GM19467 (cell line): ENCODE results near the gene CYP26B1.

Experiments used
- ATAC-seq: cut with Tn5 transposase; IDR thresholded peaks from one replicate; pipeline ENCODE4 v1.9.1; 2021; ENCODE audit warnings: mild to moderate bottlenecking, moderate library complexity; ENCODE audit not compliant: unreplicated experiment

The CYP26B1 gene

GRCh38 chr2:72130659-72131360 is 16.9 kb downstream of the CYP26B1 start:
- ATAC-seq, result no peak

GRCh38 chr2:72129681-72130340 is 17.9 kb downstream of the CYP26B1 start:
- no peak for ATAC-seq

- ATAC-seq, result no peak
Observed at GRCh38 chr2:72128843-72129227, 18.8 kb downstream of the CYP26B1 start.

DNA sequence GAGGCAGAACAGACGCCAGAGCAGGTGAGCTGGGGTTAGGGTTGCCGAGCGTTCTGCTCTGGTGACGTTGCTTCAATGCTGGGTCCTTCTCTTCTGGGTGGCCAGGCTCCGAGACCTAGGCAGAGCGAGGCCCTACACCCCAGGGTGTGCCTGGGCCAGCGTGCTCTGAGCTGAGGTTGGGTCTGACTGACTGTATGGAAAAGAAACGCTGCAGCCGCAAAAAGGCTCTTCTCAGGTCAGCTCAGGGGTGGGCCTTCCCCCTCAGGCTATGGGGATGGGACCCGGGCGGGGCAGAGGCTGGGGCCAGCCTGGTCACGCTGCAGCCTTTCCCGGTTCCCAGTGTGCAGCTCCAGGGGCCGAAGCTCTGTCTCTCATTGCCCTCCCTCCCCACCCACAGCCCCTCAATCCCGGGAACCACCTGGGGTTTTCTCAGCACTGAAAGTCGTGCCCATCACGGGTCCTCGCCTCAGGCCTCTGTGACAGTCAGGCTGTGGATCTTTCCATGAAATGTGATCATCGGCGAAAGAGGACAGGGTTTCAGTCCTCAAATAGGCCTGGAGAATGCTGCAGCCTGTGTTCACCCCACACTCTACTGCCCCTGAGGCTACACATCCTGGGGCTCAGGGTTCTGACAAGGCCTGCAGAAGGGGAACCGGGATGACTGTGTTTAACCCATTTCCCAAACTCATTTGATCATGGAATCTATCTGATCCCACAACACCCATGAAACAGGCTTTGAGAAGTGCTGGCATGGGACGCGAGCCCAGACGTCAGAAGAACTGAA is 19.4 kb downstream of the CYP26B1 start:
- ATAC-seq, result no peak

- no peak for ATAC-seq
Observed at GRCh38 chr2:72127401-72128058, 20.1 kb downstream of the CYP26B1 start.

DNA sequence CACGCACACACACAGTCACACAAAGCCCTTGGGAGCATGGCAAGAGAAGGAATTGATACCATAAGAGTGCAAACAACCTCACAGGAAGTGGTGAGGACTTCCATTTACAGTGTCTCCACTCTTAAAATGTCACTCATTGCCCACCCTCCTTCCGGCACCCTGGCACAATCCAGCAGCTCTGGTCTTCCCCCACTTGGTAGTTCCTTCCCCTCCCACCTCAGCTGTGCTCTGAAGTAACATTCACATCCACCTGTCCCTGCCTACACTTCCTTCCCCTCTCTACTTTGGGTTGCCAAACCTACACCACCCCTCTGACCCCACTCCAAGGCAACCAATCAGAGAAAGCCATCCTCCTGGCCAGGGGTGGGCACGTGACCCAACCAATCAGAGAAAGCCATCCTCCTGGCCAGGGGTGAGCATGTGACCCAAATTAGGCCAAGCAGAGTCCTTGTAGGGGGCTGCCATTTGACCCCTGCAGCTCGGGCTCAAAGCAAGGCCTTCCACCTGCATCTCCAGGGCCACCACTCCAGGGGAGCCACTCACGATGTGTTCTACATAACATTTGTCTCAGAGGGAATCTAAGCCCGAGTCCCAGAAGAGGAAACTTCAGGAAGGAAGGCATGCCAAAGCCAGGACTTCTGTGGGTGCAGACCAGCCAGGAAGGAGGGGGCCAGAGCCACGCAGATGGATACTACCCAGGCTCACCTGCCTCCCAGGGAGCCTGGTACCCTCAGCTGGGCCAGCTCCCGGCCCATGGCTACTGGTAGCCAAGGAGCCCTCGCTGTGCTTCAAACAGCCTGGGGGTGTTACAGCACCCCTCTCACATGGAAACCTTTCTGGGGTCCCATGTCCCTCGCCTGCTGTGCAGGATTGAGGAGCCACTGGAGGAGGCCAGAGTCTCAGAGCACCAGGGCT is 21.2 kb downstream of the CYP26B1 start:
- no peak for ATAC-seq

DNA sequence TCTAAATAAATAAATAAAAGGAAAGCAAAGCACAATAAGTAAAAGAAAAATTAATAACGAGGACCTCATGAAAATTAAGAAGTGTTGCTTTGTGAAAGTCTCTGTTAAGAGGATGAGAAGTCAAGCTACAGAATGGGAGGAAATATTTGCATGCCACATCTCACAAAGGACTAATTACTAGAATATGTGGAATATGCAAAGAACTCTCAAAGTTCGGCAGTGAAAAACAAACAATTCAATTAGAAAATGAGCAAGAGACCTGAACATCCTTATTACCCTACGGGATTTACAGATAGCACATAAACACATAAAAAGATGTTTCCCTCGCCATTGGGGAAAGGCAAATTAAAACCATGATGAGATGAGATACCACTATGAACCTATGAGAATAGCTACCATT is 23.3 kb downstream of the CYP26B1 start:
- no peak for ATAC-seq

GRCh38 chr2:72121153-72121552 is 26.5 kb downstream of the CYP26B1 start:
- no peak for ATAC-seq

GRCh38 chr2:72118951-72119350 is 28.7 kb downstream of the CYP26B1 start:
- no peak for ATAC-seq

DNA sequence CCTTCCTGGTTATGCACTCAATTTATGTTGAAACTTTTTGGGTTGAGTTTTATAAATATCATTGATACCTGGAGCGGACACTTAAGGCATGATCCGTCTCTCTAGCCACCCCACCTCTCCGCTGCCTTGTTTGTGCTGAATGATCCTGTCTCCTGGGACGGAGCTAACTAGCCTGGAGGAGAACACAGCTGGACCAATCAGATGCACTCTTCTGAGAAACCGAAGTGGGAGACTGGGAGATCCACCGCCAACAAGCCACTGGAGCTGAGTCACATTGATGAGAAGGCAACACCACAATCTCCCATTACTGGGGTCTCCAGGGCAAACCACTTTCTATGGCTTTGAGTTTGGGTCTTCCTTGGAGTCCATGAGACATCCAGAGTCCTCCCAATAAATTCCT is 29.3 kb downstream of the CYP26B1 start:
- no peak for ATAC-seq

DNA sequence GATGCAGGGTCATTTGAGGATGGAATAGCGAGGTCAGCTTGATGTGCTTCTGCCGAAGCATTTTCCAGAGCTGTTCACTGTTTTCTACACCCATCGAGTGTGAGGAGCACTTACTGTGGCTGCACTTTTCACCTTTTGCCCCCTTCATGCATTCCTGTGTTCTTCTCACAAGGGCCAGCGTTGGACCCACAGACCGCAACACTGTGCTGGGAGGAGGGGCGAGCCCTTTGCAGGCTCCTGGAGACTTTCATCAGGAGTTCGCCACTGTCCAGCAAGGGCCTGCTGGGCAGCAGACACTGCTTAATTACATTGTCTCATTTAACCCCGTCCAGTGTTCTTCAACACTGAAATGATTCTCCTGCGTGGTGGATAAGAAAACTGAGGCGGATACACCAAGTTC is 29.9 kb downstream of the CYP26B1 start:
- no peak for ATAC-seq

DNA sequence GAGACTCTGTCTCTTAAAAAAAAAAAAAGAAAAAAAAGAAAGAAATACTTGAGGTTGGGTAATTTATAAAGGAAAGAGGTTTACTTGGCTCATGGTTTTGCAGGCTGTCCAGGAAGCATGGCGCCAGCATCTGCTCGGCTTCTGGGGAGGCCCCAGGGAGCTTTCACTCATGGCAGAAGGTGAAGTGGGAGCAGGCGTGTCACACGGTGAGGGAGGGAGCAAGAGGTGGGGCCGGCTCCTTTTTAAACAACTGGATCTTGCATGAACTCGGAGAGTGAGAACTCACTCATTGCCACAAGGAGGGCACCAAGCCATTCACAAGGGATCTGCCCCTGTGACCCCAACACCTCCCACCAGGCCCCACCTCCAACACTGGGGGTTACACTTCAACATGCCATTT is 30.6 kb downstream of the CYP26B1 start:
- ATAC-seq, result no peak

- ATAC-seq, result no peak
Observed at GRCh38 chr2:72116081-72116533, 31.6 kb downstream of the CYP26B1 start.

DNA sequence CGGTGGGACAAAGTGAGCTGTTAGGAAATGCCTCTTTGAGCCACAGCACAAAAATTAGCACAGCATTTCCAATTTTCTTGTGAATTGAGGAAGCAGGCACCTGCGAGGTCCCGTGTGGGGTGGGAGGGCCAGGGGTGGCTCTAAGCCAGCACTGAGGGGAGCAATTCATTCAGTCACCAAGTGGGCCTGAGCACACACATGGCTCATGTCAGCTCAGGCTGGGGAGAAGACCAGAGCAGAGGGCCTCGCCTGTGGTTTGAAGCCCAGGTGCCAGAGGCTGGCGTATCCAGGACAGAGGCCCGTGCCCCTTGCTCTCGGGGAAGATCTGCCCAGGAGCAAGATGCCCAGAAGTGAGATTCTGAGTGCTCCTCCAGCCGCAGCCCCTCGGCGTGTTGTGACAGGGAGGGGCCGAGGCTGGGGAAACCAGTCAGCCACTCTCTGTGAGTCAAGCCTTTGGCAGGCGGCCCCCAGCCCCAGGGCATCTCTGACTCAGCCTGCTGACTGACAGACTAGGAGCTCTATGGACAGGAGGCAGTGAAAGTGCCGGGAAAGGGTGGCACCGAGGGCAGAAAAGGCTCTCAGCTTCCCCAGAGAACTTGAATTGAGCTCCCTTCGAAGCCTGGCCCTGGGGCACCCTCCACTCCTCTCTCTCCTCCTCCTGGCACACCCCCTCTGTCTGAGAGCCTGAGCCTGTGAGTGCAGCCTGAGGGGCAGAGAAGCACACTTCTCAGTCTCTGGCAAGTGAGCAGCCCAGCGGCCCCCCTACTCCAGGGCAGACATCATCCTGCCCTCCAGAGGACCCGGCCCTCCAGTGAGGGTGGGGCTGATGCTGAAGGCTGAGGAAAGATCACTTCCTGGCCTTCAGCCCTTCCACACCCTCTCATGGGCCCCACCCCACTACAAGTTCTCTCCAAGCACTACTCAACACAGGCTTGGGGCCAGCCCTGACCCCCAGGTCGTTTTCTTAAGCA is 32.3 kb downstream of the CYP26B1 start:
- no peak for ATAC-seq

DNA sequence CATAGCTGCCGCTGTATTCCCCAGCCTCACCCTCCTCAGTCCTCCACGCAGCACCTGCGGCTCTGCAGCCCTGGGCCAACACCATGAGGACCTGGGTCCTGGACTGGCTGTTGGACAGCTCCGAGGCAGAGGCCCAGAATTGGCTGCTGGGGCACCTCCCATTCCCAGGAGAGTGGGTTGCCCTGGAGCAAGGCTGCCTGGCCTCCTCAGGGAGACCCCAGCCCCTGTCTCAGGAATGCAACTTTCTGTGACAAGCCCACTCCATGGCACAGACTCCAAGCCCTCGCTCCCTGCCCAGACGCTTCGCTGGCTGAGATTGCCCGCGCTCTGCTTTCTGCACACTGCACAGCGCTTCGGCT is 33.0 kb downstream of the CYP26B1 start:
- ATAC-seq, result no peak

DNA sequence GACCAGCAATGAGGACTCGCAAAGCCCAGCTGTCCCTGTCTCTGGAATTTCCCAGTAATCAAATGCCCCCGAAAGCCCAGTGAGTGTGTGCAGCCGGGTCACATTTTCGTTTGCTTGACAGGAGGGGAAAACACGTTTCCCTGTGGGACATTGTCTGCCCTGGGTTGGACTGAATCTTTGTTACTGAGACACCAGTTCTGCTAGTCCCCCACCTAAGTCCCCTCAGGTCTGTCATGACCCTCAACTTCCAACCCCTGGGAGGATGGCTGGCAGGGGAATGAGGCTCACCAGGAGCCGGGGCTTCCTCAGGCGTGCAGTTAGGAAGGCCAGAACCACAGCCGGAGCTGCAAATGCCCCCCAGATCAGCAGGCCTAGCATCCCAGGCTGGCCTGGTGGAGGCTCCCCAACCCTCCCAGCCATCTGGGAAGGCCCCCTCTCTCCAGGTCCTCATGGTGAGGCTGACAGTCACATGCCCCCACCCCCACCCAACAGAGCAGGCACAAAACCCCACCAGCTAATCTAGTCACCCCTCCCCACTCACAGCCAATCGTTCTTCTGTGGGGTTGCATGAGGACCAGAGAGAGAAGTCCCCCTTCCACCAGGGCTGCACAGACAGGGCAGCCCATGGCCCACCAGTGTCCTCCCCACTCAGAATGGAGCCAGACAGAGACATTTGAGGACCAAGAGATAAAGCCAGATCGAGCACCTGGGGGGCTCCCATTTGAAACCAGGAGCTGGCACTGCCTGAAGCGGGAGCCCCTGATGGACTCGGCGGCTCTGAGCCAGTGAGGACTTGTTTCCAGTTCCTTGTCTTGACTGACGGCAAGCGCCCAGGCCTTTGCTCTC is 33.6 kb downstream of the CYP26B1 start:
- no peak for ATAC-seq

DNA sequence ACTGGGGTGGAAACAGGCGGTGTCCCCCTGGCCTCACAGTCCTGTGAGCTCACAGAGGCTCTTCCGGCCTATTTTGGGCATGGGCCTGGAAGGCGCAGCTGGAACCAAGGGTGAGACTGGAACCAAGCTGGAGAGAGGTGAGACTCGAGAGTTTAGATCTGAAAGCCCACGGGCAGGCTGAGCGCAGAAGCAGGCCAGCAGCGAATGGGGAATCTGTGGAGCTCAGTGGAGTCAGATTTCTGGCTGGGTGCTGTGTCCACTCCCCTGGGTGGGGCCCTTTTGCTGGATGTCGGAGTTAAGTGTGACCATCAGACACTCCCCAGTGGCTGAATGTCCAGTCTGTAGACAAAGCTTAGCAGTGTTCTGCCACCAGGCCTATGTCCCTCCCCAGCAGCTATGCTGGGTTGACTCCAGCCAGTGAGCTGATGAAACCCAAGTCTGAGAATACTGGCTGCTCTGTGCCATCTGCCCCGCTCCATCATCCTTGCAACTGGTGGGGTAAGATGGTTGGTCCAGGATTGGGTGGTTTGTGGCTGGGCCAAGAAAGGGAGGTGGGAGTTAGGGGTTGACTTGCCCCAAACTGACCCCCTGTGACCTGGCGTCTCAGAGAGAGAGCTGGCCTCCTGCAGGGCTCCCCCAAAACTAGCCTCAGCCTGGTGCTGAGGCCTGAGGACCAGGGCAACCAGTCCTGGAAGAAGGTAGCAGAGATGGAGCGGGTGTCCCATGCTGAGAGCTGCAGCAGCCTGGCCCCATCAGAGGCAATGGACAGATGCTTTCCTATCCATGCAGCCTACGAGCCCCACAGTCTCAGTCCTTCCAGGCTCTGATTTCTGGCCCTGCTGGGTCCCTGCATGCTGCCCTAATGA is 34.4 kb downstream of the CYP26B1 start:
- no peak for ATAC-seq
